A204.1 (cell line): Measurements from ENCODE around the gene MDM4.

Source experiments
- FAIRE-seq: peaks from 2 replicates; lab custom pipeline; 2012; peaks lifted over from hg19 to GRCh38; lab: Jason Lieb, UNC

The MDM4 gene

GRCh38 chr1:204493145-204493983 is 22.8 kb upstream of the MDM4 start:
- no peak for FAIRE-seq

DNA sequence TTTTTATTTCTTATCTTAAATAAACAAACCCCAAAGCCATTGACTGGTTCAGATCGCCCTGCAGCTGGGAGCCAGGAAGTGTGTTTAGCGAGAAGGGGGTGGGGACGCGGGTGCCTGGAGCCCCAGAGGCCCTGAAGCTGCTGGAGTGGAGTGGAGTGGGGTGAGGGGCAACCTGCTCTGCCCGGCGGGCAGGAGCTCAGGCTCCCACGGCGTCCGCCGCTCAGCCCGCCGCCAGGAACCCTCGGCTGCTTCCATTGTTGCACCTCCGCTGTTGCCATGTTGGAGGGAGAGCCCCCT is 22.3 kb upstream of the MDM4 start:
- no peak for FAIRE-seq

DNA sequence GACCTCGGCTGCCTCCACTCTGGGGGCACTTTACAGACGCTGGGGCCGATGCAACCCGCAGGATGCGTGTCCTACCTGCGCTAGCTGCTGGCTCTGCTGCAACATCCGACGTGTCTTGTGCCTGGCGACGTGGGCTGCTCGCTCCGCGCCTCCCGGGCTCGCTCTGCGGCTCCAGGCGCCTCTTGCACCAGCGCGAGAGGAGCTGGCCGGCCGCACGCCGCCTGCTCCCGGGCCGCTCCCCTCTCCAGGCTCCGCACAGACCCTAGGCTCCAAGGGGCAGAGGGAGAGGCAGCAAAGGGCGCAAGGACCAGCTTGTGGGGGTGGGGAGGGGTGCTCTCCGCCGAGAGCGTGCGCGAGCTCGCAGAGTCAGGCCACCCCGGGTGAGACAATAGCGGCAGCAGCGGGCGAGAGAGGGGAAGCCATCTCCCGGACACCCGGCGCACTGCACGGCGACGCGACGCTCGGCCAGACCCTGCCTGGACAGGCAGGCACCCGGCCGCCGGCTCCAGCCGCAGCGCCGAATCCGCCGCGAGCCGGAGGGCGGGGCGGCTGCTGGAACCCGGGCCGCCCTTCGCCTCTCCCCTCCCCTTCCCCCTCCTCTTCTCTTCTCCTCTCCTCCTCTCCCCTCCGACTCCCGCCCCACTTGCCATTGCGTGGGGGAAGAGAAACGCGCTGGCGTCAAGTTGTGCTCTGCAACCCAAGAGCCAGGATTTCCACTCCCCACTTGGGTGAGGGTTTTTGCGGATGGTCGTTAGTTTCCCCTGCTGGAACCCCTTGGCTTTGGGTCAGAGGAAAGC is 21.7 kb upstream of the MDM4 start, which contains the start of gene PIK3C2B:
PIK3C2B (minus strand) TSS at position 525 of the 797 bp plus-strand sequence. CDS start 25,003 bp downstream, outside the sequence.
- no peak for FAIRE-seq

GRCh38 chr1:204495078-204495753 is 21.0 kb upstream of the MDM4 start:
- FAIRE-seq: no peak

GRCh38 chr1:204495777-204496176 is 20.4 kb upstream of the MDM4 start:
- no peak for FAIRE-seq

- no peak for FAIRE-seq
Observed at GRCh38 chr1:204498981-204499380, 17.2 kb upstream of the MDM4 start.

- no peak for FAIRE-seq
Observed at GRCh38 chr1:204499511-204500468, 16.4 kb upstream of the MDM4 start.

- no peak for FAIRE-seq
Observed at GRCh38 chr1:204502241-204502640, 14.0 kb upstream of the MDM4 start.

GRCh38 chr1:204503122-204503912 is 12.9 kb upstream of the MDM4 start:
- peak; percentile 85 for FAIRE-seq

DNA sequence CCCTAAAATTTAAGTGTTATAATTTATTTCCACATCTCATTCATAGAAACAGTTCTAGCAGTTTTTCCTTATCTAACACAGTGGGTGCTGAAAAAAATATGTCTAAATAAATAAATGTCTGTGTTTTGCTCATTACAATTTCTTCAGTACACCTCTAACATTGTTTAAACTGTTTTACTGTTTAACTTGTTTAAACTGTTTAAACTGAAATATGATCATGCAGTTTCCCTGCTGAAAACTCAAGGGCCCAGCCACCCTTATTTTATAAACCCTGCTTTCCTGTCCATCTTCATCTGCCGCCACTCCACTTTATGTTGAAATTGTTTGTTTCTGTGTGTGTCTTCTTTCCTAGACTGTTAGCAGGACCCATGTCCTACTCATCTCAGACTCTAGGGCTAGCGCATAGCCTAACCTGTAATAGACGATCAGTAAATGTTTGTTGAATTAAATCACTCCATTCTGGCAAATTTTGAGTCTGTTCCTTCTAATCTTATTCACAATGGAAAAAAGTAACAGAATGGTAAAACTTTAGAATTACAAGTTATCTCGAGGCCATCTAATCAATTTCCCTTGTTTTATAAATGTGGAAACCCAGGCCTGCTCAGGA is 12.2 kb upstream of the MDM4 start:
- FAIRE-seq: no peak

DNA sequence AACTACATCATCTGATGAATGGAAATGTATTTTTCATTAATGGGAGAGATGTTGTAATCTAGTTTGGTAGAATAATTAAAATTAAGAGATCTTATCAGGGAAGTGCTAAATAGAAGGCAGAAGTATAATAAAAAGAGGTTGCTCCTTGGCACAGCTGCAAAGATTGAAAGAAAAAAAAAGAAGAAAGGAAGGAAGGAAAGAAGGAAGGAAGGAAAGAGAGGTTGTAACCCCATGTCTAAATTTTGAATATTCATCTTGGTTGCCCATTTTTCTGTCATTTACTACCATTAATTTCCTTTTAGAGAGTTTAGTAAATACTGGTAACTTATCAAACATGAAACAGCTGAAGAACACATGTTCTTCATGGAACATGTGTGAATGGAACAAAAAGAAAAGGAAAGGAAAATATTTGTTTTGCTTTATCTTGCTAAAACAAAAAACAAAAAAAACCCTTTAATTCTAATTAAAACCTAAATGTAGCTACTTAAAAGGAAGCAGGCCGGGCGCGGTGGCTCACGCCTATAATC is 10.5 kb upstream of the MDM4 start:
- no peak for FAIRE-seq

DNA sequence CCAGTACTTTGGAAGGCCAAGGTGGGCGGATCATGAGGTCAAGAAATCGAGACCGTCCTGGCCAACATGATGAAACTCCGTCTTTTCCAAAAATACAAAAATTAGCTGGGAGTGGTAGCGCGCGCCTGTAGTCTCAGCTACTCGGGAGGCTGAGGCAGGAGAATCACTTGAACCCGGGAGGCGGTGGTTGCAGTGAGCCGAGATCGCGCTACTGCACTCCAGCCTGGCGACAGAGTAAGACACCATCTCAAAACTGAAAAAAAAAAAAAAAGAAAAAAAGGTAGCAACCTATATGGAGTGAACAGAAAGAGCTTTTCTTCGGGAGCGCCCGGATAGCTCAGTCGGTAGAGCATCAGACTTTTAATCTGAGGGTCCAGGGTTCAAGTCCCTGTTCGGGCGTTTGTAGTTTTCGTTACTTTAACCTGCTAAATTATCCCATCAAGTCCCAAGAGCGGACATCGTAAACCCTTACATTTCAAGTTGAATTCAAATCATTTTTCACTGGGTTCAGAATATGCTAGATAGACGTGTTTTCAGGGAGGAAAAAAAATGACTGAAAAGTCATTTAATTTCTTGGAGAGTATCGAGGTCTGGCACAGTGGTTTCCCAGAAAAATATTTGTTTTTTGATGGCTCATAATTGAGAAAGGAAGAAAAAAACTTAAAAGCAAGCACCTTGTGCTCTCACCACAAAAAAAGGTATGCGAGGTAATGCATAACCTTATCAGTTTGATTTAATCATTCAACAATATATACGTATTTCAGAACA is 9.8 kb upstream of the MDM4 start:
- no peak for FAIRE-seq

DNA sequence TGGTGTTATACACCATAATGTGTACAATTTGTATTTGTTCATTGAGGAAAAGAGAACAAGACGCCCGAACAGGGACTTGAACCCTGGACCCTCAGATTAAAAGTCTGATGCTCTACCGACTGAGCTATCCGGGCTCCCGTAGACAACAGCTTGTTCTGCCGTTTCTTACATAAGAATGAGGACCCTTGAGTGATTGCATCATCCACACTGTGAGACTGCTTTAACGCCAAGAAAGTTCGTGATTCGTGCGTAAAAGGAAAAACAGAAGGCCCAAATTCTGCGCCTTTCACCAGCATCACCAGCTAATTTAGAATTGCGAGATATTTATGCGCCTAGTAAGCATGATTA is 9.3 kb upstream of the MDM4 start:
- FAIRE-seq: no peak

DNA sequence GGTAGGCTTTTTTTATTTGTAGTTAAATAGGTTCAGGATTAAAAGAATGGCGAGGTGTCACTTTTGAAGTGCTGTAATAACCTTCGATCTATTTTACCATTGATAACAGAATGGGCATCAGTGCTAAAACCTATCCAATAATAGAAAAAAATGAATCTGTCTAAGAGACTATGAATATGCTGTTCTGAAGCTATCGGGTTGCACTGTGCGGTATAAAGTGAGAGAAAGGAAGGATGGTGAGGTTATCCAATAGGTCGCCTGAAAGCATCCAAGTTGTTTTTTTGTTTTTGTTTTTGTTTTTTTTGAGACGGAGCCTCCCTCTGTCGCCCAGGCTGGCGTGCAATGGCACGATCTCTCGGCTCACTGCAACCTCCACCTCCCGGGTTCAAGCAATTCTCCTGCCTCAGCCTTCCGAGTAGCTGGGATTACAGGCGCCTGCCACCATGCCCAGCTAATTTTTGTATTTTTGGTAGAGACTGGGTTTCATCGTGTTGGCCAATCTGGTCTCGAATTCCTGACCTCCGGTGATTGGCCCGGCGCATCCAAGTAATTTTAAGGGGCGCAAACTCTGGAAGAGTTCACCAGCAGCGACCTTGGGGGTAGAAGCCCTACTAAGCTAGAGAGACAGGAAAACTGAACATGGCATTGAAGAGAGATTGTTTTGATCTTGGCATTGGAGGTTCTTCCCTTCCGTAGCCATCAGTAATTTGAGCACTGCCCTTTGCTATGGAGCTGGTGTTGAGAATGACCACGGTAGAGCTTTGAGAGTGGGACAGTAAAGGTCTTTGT is 8.7 kb upstream of the MDM4 start:
- peak; percentile 21 for FAIRE-seq

DNA sequence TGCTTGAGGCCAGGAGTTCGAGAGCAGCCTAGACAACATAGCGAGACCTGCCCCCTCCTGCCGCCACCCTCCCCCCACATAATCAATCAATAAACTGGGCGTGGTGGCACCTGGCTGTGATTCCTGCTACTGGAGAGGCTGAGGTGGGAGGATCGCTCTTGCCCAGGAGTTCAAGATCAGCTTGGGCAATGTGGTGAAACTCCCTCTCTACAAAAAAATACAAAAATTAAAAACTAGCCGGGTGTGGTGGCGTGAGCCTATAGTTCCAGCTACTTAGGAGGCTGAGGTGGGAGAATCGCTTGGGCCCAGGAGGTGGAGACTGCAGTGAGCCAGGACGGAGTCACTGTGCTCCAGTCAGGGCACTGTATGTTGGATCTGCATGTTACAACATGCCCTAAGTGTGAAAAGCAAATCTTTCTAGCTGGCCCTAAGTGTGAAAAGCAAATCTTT is 7.0 kb upstream of the MDM4 start:
- no peak for FAIRE-seq

- FAIRE-seq: no peak
Observed at GRCh38 chr1:204511366-204511765, 4.8 kb upstream of the MDM4 start.

- no peak for FAIRE-seq
Observed at GRCh38 chr1:204513117-204513716, 3.0 kb upstream of the MDM4 start.

DNA sequence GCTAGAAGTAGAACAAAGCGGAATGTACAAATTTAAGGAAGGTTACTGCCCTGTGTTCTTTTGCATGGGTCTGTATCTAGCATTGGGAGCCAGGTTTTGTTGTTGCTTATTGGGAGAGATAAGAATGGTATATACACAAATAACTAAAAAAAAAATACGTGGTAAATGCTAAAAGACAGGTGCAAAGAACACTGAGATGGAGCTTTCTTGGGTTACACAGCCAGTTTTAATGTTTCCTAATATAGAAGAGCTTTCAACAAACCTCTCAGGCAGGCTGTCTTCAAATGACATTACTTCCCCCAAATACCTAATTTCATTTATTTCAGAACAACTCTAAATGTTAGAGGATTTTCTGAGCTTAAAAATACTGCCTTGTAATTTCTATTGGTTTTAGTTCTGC is 1.4 kb upstream of the MDM4 start:
- no peak for FAIRE-seq
